H1 (cell line): Measurements from ENCODE around the gene MEX3D. TPM values are rescaled to one million over a fixed set of nuclear protein-coding genes. Genes with fewer than 3 reads are reported as not detected.

Experiments used
- CTCF ChIA-PET: fragments of 300-600 bp; sonication (Branson Sonifier 250); formaldehyde crosslinking; loops from one replicate; lab custom pipeline; 2021; ENCODE audit not compliant: partially characterized antibody; lab: Charles Lee
- POLR2A ChIA-PET: fragments of 300-600 bp; sonication (Branson Sonifier 250); formaldehyde crosslinking; loops from one replicate; lab custom pipeline; 2021; ENCODE audit warnings: inconsistent platforms; ENCODE audit not compliant: partially characterized antibody; lab: Charles Lee
- DNase-seq, 2 experiments: peaks; one replicate each; pipeline versions ENCODE4 v3.0.0 to v3.0.0-alpha.2; 2010 to 2022; ENCODE audit warnings: low spot score in 2 of 2, low read depth in 1 of 2, mixed read lengths in 1 of 2
- FAIRE-seq: peaks from 2 replicates; lab custom pipeline; 2011; peaks lifted over from hg19 to GRCh38; lab: Jason Lieb, UNC
- H2AFZ ChIP-seq: 2 replicates; pipeline ENCODE4 v1.8.1; 2012; ENCODE audit warnings: low read length, inconsistent platforms
- H2AK5ac ChIP-seq: 2 replicates; pipeline ENCODE4 v1.6.1; 2013; ENCODE audit warnings: low read depth, low read length
- H2BK120ac ChIP-seq: replicated peaks from 2 replicates; pipeline ENCODE3; 2013; ENCODE audit warnings: low read depth, low read length, inconsistent platforms
- H2BK12ac ChIP-seq: 2 replicates; pipeline ENCODE4 v1.6.1; 2013; ENCODE audit warnings: low read depth, low read length
- H2BK15ac ChIP-seq: 2 replicates; pipeline ENCODE4 v1.6.1; 2013; ENCODE audit warnings: low read length
- H2BK20ac ChIP-seq: 2 replicates; pipeline ENCODE4 v1.6.1; 2013; ENCODE audit warnings: low read length
- H2BK5ac ChIP-seq: 2 replicates; pipeline ENCODE4 v1.6.1; 2013; ENCODE audit warnings: low read depth, low read length
- H3K14ac ChIP-seq: 2 replicates; pipeline ENCODE4 v1.6.1; 2013; ENCODE audit warnings: inconsistent platforms; ENCODE audit not compliant: insufficient read length
- H3K18ac ChIP-seq: 2 replicates; pipeline ENCODE4 v1.6.1; 2013; ENCODE audit warnings: low read length; ENCODE audit errors: extremely low read depth
- H3K23ac ChIP-seq: 2 replicates; pipeline ENCODE4 v1.6.1; 2013; ENCODE audit warnings: inconsistent platforms; ENCODE audit not compliant: insufficient read length
- H3K23me2 ChIP-seq: 2 replicates; pipeline ENCODE4 v1.6.1; 2013; ENCODE audit warnings: low read depth, low read length
- H3K27ac ChIP-seq: 2 replicates; pipeline ENCODE4 v1.6.1; 2011; ENCODE audit warnings: low read depth, low read length, inconsistent platforms
- H3K27me3 ChIP-seq, 4 experiments: replicated peaks in 1 of 4; 1 replicate in 1 of 4; 2 replicates in 3 of 4; pipeline versions ENCODE4 v1.6.1 to v1.8.1; 2011 to 2013; ENCODE audit warnings: low read length in 3 of 4, mild to moderate bottlenecking in 3 of 4, inconsistent platforms in 2 of 4, mixed read lengths in 2 of 4, moderate library complexity in 1 of 4; ENCODE audit not compliant: control insufficient read depth in 3 of 4, insufficient read depth in 3 of 4; ENCODE audit errors: extremely low read depth in 1 of 4
- H3K36me3 ChIP-seq, 4 experiments: 2 replicates each; pipeline versions ENCODE4 v1.6.1 to v1.8.1; 2011 to 2013; ENCODE audit warnings: mild to moderate bottlenecking in 4 of 4, low read length in 3 of 4, moderate library complexity in 2 of 4, control low read depth in 1 of 4, inconsistent platforms in 1 of 4; ENCODE audit not compliant: insufficient read depth in 4 of 4, control insufficient read depth in 2 of 4
- H3K4ac ChIP-seq: replicated peaks from 2 replicates; pipeline ENCODE3; 2013; ENCODE audit warnings: low read length, low read depth, mixed read lengths, inconsistent platforms; ENCODE audit not compliant: insufficient read length
- H3K4me1 ChIP-seq, 4 experiments: replicated peaks in 1 of 4; 1 replicate in 1 of 4; 2 replicates in 3 of 4; pipeline versions ENCODE4 v1.6.1 to v1.8.1; 2011 to 2013; ENCODE audit warnings: low read length in 3 of 4, inconsistent platforms in 2 of 4, mixed read lengths in 1 of 4; ENCODE audit not compliant: insufficient read depth in 4 of 4, control insufficient read depth in 3 of 4
- H3K4me2 ChIP-seq, 2 experiments: 2 replicates each; pipeline versions ENCODE4 v1.6.1 to v1.8.1; 2011 to 2013; ENCODE audit warnings: low read depth in 2 of 2, low read length in 2 of 2, control low read depth in 1 of 2, inconsistent platforms in 1 of 2, mild to moderate bottlenecking in 1 of 2; ENCODE audit not compliant: insufficient read depth in 1 of 2
- H3K4me3 ChIP-seq, 4 experiments: fragments of 200-600, 300-600 bp in 1 of 4; sonication (generic), shearing (Covaris generic), sonication (Bioruptor Twin) in 1 of 4; 2 replicates each; pipeline versions ENCODE4 v1.5.1 to v1.8.1; 2011 to 2016; ENCODE audit warnings: low read length in 4 of 4, low read depth in 3 of 4, control low read depth in 2 of 4, inconsistent platforms in 2 of 4, mild to moderate bottlenecking in 2 of 4, mixed read lengths in 1 of 4, moderate library complexity in 1 of 4; ENCODE audit not compliant: insufficient read depth in 2 of 4; ENCODE audit errors: extremely low read depth in 1 of 4
- H3K56ac ChIP-seq: replicated peaks from 2 replicates; pipeline ENCODE3; 2013; ENCODE audit warnings: low read depth, mild to moderate bottlenecking, mixed read lengths, low read length, inconsistent platforms; ENCODE audit not compliant: insufficient read length
- H3K79me1 ChIP-seq: 2 replicates; pipeline ENCODE4 v1.6.1; 2013; ENCODE audit warnings: low read depth, low read length, control low read depth
- H3K79me2 ChIP-seq, 2 experiments: 2 replicates each; pipeline versions ENCODE4 v1.6.1 to v1.8.1; 2012 to 2013; ENCODE audit warnings: low read length in 2 of 2, mild to moderate bottlenecking in 2 of 2, inconsistent platforms in 1 of 2; ENCODE audit not compliant: insufficient read depth in 2 of 2, control insufficient read depth in 1 of 2
- H3K9ac ChIP-seq, 4 experiments: replicated peaks in 1 of 4; 1 replicate in 1 of 4; 2 replicates in 3 of 4; pipeline versions ENCODE4 v1.6.1 to v1.8.1; 2011 to 2013; ENCODE audit warnings: low read depth in 3 of 4, low read length in 3 of 4, control low read depth in 2 of 4, mild to moderate bottlenecking in 2 of 4, moderate library complexity in 2 of 4, inconsistent platforms in 1 of 4; ENCODE audit errors: extremely low read depth in 1 of 4
- H3K9me3 ChIP-seq, 2 experiments: 2 replicates each; pipeline versions ENCODE4 v1.6.1 to v1.8.1; 2012 to 2013; ENCODE audit warnings: mild to moderate bottlenecking in 2 of 2, moderate library complexity in 2 of 2, control low read depth in 1 of 2, inconsistent platforms in 1 of 2, low read depth in 1 of 2, low read length in 1 of 2, mixed read lengths in 1 of 2; ENCODE audit not compliant: insufficient read depth in 2 of 2
- H4K20me1 ChIP-seq, 2 experiments: replicated peaks in 1 of 2; 2 replicates each; pipeline versions ENCODE3 to v1.8.1; 2011 to 2013; ENCODE audit warnings: inconsistent platforms in 2 of 2, low read length in 2 of 2, mild to moderate bottlenecking in 1 of 2; ENCODE audit not compliant: insufficient read depth in 2 of 2, control insufficient read depth in 1 of 2
- H4K5ac ChIP-seq: 2 replicates; pipeline ENCODE4 v1.6.1; 2013; ENCODE audit warnings: low read length, low read depth, mixed read lengths, inconsistent platforms; ENCODE audit not compliant: insufficient read length
- H4K8ac ChIP-seq: 2 replicates; pipeline ENCODE4 v1.8.0; 2013; ENCODE audit warnings: mild to moderate bottlenecking, moderate library complexity, low read length, inconsistent platforms; ENCODE audit not compliant: insufficient read depth; ENCODE audit errors: extremely low read depth
- H4K91ac ChIP-seq: replicated peaks from 2 replicates; pipeline ENCODE3; 2013; ENCODE audit warnings: low read length, mixed read lengths, inconsistent platforms; ENCODE audit not compliant: insufficient read length
- EGR1 ChIP-seq: IDR thresholded peaks from 2 replicates; pipeline ENCODE4 v1.6.1; 2011; ENCODE audit warnings: low read depth, low read length, borderline replicate concordance
- POLR2AphosphoS5 ChIP-seq: IDR thresholded peaks from 2 replicates; pipeline ENCODE4 v1.6.1; 2011; ENCODE audit warnings: low read depth, low read length
- RFX5 ChIP-seq: IDR thresholded peaks from 2 replicates; pipeline ENCODE4 v1.6.1; 2011; ENCODE audit warnings: low read depth, low read length, improper control_type of control experiment, borderline replicate concordance
- SP4 ChIP-seq: IDR thresholded peaks from 2 replicates; pipeline ENCODE4 v1.6.1; 2012; ENCODE audit warnings: low read length, inconsistent platforms
- SRF ChIP-seq: IDR thresholded peaks from 2 replicates; pipeline ENCODE4 v1.6.1; 2011; ENCODE audit warnings: mild to moderate bottlenecking, low read depth, low read length, moderate library complexity
- WGBS, 2 experiments: shearing (Covaris generic) in 1 of 2; methylation state at CpG; one replicate each; pipeline versions ENCODE4 v1.1.6 to v1.1.7; 2013 to 2015; ENCODE audit warnings: low lambda C conversion rate in 2 of 2, mixed read lengths in 2 of 2, inconsistent platforms in 1 of 2, low coverage in 1 of 2, missing lambda C conversion rate in 1 of 2; ENCODE audit not compliant: insufficient replicate concordance in 2 of 2, insufficient coverage in 1 of 2, insufficient read length in 1 of 2; ENCODE audit errors: extremely low coverage in 1 of 2, missing lambda C conversion rate in 1 of 2; 5-methylcytosine and 5-hydroxymethylcytosine counted together
- polyA plus RNA-seq, 7 experiments: library from polyadenylated mRNA; depleted of rRNA in 3 of 7; stranded (reverse) in 5 of 7; unstranded in 2 of 7; fragments of >200 nt in 5 of 7; fragments of 200-250 nt in 2 of 7; gene quantifications; 1 replicate in 5 of 7; 2 replicates in 1 of 7; 4 replicates in 1 of 7; pipeline versions ENCODE4 v1.2.1 to v1.2.3, GENCODE V29; 2011 to 2013; ENCODE audit warnings: missing spikeins in 2 of 7, mixed read lengths in 2 of 7
- total RNA-seq: library from RNA; stranded (reverse); fragmentation: NEBNext Ultra II Directional; extraction: Animal tissue kit (Norgen Biotek cat#: 25700); gene quantifications from 2 replicates; pipeline ENCODE4 v1.2.1, GENCODE V29; 2021

The MEX3D gene
- total and polyA plus RNA-seq, 2 of the 8 experiments (the other 6 are each of a cell fraction or from before 2014, with no cell fraction given): 20.8 to 78.8 TPM

DNA sequence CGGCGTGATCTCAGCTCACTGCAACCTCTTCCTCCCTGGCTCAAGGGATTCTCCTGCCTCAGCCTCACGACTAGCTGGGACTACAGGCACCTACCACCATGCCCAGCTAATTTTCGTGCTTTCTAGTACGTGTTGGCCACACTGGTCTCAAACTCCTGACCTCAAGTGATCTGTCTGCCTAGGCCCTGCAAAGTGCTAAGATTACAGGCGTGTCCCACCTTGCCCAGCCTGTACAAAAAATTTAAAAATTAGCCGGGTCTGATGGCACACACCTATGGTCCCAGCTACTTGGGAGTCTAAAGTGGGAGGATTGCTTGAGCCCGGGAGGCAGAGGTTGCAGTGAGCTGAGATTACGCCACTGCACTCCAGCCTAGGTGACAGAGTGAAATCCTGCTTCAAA, 4.7 kb upstream of the MEX3D start:
- Histone ChIP-seq H3K18ac (no peak overlapping the region), H3K36me3 (peaks cover 0 to 14% (median 8%) of the 10 kb centered on the region in 4 experiments; a peak in 6 of 8 replicates), H3K56ac (no peak overlapping the region), H4K8ac (no peak overlapping the region), H2AK5ac (no peak overlapping the region), H3K9ac (no peak overlapping the region), H4K91ac (no peak overlapping the region), H3K14ac (no peak overlapping the region), H3K23me2 (no peaks in the 10 kb centered on the region), H3K79me2 (no peaks in the 10 kb centered on the region), H2BK12ac (no peak overlapping the region), H3K4me3 (no peak overlapping the region), H3K4me1 (peaks cover 0 to 2% (median 0%) of the 10 kb centered on the region in 4 experiments; a peak in 2 of 7 replicates), H2BK5ac (no peak overlapping the region), H2BK20ac (no peak overlapping the region), H2BK15ac (no peak overlapping the region), H3K9me3 (peaks cover 0 to 8% of the 10 kb centered on the region in 2 experiments; a peak in 2 of 4 replicates), H2AFZ (no peak overlapping the region), H4K5ac (no peak overlapping the region), H3K23ac (no peak overlapping the region), H4K20me1 (peaks cover 0 to 8% of the 10 kb centered on the region in 2 experiments), H3K27ac (no peak overlapping the region), H3K79me1 (no peaks in the 10 kb centered on the region; the same call in 1 of the 2 replicates), H3K27me3 (peaks cover 8 to 26% (median 14%) of the 10 kb centered on the region in 4 experiments), H2BK120ac (no peak overlapping the region), H3K4ac (no peak overlapping the region), H3K4me2 (no peak overlapping the region)
- TF ChIP-seq SP4: no peak
- TF ChIP-seq EGR1: no peak
- no peak for TF ChIP-seq RFX5
- no peak for TF ChIP-seq POLR2AphosphoS5
- no peak for TF ChIP-seq SRF
- ChIA-PET POLR2A (interaction anchor here (1.7 to 8.8 kb wide), 2 partner anchors 9 to 15 kb away, joined by 6 to 148 read pairs; no protein-coding TSS in a partner anchor), CTCF (interaction anchor here (1.3 to 2.3 kb wide), 3 partner anchors 18 to 27 kb away, joined by 3 to 9 read pairs (median 3); no protein-coding TSS in a partner anchor)
- FAIRE-seq (no peak), DNase-seq (no peak)
- WGBS, 2 experiments: 91% methylated on average over 9 of the region's 9 CpGs; no CpG with 5 or more reads in 1 of the 2 experiments
